Measurements from ENCODE around the gene CHCHD3. TPM values are rescaled to one million over a fixed set of nuclear protein-coding genes. Genes with fewer than 3 reads are reported as not detected.
"Not testable (repeated sequence)": the region's sequence is repeated elsewhere in the genome, so short reads cannot be mapped to it uniquely, and the experiment has no call there.

Gene CHCHD3
- total RNA-seq, 1 experiment from 2014 or later, result 100 TPM

DNA sequence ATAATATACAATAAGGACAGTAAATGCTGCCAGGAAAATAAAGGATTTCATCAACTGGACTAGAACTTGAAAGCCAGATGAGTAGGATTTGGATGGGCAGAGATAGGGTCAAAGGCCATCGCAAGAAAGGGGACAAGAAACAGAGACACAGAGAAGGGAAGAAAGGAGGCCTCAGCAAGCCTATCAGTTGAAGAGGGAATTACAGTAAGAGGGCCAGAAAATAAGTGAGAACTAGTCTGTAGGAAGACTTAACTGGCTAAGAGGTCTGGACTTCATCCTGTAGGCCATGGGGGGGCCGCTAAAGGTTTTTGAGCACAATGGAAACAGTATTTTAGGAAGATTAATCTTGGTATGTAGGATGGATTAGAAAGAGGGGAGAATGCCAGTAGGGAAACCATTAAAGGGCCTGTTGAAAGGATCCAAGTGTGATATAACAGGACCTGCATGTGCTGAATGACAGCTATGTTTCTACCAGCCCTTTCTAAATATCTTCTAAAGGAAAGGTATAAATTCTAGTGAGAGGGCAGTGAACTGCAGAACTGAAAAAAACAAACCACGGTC is 174.4 kb downstream of the CHCHD3 start:
- ChIA-PET POLR2A (ENCODE audit: unreplicated experiment) (no interaction called here), CTCF (no interaction called here)
- TF ChIP-seq, protein P1, sequence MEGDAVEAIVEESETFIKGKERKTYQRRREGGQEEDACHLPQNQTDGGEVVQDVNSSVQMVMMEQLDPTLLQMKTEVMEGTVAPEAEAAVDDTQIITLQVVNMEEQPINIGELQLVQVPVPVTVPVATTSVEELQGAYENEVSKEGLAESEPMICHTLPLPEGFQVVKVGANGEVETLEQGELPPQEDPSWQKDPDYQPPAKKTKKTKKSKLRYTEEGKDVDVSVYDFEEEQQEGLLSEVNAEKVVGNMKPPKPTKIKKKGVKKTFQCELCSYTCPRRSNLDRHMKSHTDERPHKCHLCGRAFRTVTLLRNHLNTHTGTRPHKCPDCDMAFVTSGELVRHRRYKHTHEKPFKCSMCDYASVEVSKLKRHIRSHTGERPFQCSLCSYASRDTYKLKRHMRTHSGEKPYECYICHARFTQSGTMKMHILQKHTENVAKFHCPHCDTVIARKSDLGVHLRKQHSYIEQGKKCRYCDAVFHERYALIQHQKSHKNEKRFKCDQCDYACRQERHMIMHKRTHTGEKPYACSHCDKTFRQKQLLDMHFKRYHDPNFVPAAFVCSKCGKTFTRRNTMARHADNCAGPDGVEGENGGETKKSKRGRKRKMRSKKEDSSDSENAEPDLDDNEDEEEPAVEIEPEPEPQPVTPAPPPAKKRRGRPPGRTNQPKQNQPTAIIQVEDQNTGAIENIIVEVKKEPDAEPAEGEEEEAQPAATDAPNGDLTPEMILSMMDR (conservative IDR thresholded peaks at IDR 0.05), result no peak
- no peak for TF ChIP-seq EZH2 (IDR thresholded peaks at IDR 0.05; ENCODE audit: low read depth)
- no peaks in the 10 kb centered on the region for H3K79me2 ChIP-seq (ENCODE audit: low read depth)
- H3K27ac ChIP-seq, result no peak overlapping the region
- H4K20me1 ChIP-seq (ENCODE audit: insufficient read depth), result no peaks in the 10 kb centered on the region
- no peaks in the 10 kb centered on the region for H3K36me3 ChIP-seq (ENCODE audit: low read depth)
- H3K4me3 ChIP-seq, result no peak overlapping the region
- no peak for DNase-seq
- no TSS peak for BruUV-seq (replicated peaks)
- H3K27me3 ChIP-seq (ENCODE audit: insufficient read depth, low read depth), result no peaks in the 10 kb centered on the region
- H3F3A ChIP-seq (ENCODE audit: insufficient read depth, low read depth), result peaks cover 6% of the 10 kb centered on the region; the same call in 1 of the 2 replicates
- H2AFZ ChIP-seq, result no peak overlapping the region
- intact Hi-C loops (cut with micrococcal nuclease; ENCODE audit: unreplicated experiment), result no loop called here
- no peak overlapping the region for H3K4me2 ChIP-seq
- H3K4me1 ChIP-seq (replicated peaks; ENCODE audit: insufficient read depth), result no peaks in the 10 kb centered on the region
- H3K9me3 ChIP-seq (ENCODE audit: insufficient read depth, low read depth), result no peaks in the 10 kb centered on the region
- no peaks in the 10 kb centered on the region for H3K9me2 ChIP-seq (ENCODE audit: insufficient read depth)

DNA sequence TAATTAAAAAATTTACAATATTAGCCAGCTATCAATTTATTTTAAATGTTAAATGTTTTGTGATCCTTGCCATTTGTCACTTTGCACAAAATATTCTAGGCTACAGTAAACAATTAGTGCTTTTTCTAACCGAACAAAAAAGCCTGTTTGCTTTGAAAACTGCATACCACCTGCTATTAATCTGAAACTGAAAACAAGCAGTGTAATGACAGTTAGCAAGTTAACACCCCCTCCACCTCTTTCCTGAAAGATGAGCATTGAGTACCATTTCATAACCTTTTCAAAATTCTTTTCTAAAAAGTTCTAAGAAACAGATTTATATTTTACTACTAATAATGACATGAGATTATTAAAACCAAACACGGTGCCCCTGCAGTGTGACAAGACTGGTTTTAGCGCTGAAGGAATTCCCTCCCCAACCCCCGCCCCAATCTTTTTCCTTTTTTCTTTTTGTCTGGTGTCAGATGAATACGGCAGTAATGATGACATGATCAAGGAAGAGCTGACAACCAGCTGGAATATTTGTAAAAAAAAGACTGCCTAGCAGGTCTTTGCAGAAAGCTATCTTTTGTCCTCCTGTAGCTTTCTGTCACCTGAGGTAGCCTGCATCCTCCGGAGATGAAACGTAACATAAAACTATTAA is 175.6 kb downstream of the CHCHD3 start:
- Histone ChIP-seq H3F3A (ENCODE audit: insufficient read depth, low read depth) (peaks cover 6% of the 10 kb centered on the region; the same call in 1 of the 2 replicates), H3K27me3 (ENCODE audit: insufficient read depth, low read depth) (no peaks in the 10 kb centered on the region), H3K9me2 (ENCODE audit: insufficient read depth) (no peaks in the 10 kb centered on the region), H4K20me1 (ENCODE audit: insufficient read depth) (no peaks in the 10 kb centered on the region), H3K79me2 (ENCODE audit: low read depth) (no peaks in the 10 kb centered on the region), H2AFZ (no peak overlapping the region), H3K4me3 (no peak overlapping the region), H3K9me3 (ENCODE audit: insufficient read depth, low read depth) (no peaks in the 10 kb centered on the region), H3K27ac (no peak overlapping the region), H3K4me2 (no peak overlapping the region), H3K36me3 (ENCODE audit: low read depth) (no peaks in the 10 kb centered on the region), H3K4me1 (replicated peaks; ENCODE audit: insufficient read depth) (no peaks in the 10 kb centered on the region)
- ChIA-PET POLR2A (ENCODE audit: unreplicated experiment) (no interaction called here), CTCF (interaction anchor here (0.6 to 0.7 kb wide), 2 partner anchors 99 to 126 kb away, joined by 9 to 11 read pairs; no protein-coding TSS in a partner anchor)
- DNase-seq, result no peak
- no TSS peak for BruUV-seq (replicated peaks)
- intact Hi-C loops (cut with micrococcal nuclease; ENCODE audit: unreplicated experiment), result no loop called here
- no peak for TF ChIP-seq EZH2 (IDR thresholded peaks at IDR 0.05; ENCODE audit: low read depth)
- TF ChIP-seq, protein P1 (conservative IDR thresholded peaks at IDR 0.05), result no peak

DNA sequence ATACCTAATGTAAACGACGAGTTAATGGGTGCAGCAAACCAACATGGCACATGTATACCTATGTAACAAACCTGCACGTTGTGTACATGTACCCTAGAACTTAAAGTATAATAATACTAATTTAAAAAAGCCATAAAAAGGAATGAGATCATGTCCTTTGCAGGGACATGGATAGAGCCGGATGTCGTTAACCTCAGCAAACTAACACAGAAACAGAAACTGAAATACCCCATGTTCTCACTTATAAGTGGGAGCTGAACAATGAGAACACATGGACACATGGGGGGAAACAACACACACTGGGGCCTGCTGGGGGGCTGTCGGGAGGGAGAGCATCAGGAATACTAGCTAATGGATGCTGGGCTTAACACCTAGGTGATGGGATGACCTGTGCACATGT is 176.8 kb downstream of the CHCHD3 start:
- H3K9me3 ChIP-seq (ENCODE audit: insufficient read depth, low read depth); H3K4me2 ChIP-seq; H3K79me2 ChIP-seq (ENCODE audit: low read depth); H3F3A ChIP-seq (ENCODE audit: insufficient read depth, low read depth); H3K9me2 ChIP-seq (ENCODE audit: insufficient read depth); H3K27ac ChIP-seq; BruUV-seq (replicated peaks); intact Hi-C loops (cut with micrococcal nuclease; ENCODE audit: unreplicated experiment); H3K36me3 ChIP-seq (ENCODE audit: low read depth); H3K27me3 ChIP-seq (ENCODE audit: insufficient read depth, low read depth); CTCF ChIA-PET; H2AFZ ChIP-seq; H3K4me1 ChIP-seq (replicated peaks; ENCODE audit: insufficient read depth); DNase-seq; H4K20me1 ChIP-seq (ENCODE audit: insufficient read depth); H3K4me3 ChIP-seq: not testable (repeated sequence)
- POLR2A ChIA-PET (ENCODE audit: unreplicated experiment), result interaction anchor here (0.6 kb wide), 1 partner anchor 761 kb away, joined by 5 read pairs; no protein-coding TSS in a partner anchor

All from PC-9 (cell line).